HG03575 (cell line): Measurements from ENCODE around the gene RHCG.

ENCODE experiments used
- ATAC-seq: cut with Tn5 transposase; IDR thresholded peaks from one replicate; pipeline ENCODE4 v1.9.1; 2021; ENCODE audit not compliant: unreplicated experiment, insufficient number of reproducible peaks, low FRiP score; ENCODE audit errors: extremely low read depth

The RHCG gene

DNA sequence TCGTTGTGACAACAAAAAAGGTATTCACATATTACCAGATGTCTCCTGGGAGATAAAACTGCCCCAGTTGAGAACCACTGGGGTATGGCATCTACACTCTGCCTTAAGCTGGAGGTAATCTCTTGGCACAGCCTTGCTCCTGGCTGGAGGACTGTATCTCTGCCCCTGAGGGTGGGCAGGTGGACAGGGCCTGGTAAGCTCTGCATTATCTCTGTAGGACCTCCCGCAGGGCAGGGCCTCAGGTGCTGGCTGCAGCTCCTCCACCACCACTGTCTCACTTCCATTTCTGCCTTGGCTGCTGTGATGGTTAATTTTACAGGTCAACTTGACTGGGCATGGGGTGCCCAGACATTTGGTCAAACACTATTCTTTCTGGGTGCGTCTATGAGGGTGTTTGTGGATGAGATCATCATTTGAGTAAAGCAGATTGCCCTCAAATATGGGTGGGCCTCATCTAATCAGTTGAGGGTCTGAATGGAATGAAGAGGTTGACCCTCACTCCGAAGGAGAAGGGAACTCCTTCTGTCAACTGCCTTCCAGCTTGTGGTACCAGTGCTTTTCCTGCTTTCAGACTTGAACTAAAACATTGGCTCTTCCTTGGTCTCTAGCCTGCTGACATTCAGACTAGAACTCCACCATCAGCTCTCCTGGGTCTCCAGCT lies 9.8 kb upstream of the RHCG start:
- no peak for ATAC-seq

DNA sequence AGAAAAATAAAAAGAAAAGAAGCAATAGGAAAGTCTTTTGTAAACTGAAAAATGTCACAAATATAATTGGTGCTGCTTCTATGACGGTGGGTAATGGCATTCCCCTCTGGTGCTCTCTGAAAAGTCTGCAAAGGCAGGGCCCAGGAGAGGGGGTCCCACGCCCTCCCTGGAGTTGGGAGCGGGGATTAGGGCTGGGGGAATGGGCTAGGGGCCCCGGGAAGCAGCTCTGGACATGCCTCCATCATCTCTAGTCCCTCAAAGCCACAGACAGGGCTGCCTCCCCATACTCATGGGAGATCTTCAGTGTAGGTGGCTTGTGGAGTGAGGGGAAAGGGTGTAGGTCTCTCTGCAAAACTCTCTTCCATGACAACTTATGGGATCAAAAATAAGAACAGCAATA lies 7.8 kb upstream of the RHCG start:
- no peak for ATAC-seq

DNA sequence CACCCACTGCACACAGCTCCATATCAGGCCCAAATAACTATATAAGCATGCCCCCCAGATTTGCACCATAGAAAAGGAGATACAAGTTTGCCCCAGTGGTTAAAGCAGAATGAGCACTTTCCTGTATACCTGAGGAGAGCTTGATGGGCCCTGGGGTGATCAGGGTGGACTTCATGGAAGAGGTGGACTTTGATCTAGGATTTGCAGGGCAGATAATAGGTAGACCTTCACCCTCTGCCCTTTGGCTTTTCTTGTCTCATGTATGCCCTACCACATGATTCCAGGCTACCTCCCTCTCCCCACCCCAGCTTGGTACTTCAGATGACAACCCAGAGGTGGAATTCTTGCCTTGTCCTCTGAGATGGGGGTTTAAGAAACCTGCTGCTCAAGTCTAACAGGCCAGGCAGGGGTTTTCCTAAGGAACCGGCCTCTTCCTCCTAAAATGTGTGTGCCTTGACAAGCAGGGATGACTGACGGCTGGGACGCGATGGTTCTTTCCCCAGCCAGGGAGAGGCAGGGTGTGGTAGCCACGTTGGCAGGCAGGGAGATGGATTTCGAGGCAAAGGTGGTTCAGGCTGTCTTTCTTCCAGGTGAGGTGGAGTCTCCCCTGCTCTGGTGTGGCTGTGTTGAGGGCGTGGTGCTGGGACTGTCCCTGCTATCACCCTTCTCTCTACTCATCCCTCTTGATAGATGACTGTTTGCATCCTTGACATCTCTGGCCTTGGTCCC lies 6.6 kb upstream of the RHCG start:
- ATAC-seq: no peak

DNA sequence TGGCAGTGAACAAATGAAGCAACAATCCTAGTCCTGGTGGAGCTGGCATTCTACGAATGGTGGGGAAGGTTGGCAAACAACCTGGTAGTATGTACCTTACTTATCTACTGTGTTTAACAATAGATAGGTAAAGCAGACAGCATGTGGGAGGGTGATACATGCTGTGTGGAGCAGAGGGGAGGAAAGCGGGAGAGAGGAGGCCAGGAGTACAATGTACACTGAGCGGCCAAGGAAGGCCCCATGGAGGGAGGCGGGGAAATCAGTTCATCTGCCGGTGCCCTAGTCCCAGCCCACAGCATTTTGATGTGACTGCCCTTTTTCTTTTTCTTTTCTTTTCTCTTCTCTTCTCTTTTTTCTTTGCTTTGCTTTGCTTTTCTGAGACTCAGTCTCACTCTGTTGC lies 5.3 kb upstream of the RHCG start:
- no peak for ATAC-seq

DNA sequence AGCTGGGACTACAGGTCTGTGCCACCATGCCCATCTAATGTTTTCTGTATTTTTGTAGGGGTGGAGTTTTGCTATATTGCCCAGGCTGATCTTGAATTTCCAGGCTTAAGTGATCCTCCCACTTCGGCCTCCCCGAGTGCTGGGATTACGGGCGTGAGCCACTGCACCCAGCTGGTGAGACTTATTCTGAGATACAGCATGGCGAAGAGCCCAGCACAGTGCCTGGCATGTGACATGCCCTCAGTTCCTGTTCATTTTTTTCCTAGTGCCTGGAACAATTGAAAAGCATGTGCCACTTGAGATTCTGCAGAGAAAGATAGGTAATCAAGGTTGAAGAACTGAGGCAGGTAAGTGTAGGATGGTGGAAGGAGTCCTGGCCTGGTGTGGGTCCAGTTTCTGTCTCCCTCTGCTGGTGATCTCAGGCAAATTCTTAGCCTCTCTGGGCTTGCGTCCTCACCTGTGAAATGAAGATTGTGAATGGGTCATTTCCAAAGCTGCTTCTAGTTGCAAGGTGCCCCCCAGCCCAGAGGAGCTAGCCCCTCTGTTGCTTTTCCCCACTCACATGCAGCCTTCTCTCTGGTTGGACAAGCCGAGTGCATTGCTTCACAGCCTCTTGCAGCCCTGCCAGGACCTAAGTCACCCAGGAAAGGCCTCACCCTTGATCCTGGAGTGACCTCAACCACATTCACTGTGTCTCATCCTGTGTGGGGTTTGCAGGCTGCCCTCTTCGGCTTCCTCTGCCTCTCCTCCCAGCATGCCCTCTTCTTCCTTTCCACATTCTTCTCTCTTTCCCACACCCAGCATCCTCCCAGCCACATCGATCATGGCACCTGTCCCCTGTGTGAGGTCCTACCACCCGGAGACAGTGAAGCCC lies 4.3 kb upstream of the RHCG start:
- ATAC-seq: no peak

DNA sequence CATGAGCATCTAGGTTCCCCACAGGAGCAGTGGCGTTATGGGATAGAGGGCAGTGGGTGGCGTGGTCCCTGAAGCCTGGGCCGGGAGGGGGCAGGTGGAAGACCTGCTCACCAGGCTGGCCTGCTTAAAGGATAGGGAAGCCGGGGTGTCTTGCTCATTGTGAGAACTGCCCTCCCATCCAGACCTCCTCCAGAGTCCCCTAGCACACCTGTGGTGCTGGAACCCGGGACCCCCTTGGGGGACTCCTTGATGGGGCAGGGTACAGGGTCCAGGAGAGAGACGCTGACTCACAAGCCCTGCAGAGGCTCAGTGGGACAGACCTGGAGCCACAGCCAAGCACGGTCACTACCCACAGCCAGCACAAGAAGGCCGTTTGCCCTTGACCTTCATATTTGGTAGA lies 2.8 kb upstream of the RHCG start:
- no peak for ATAC-seq

DNA sequence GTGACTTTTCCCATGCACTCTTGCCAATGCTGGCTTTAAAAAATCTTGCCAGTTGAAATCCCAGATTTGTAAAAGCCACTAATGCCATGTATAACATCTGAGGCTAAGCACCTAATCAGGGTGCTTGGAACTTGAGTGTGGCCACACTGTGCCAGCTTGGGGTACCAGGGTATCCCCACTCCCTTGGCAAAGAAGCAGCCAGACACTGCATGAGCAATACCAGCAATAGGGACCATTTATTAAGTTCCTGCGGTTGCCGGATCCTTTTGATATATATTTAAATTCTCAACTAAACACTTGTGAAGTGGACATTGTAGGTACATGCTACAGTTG lies 2.2 kb upstream of the RHCG start:
- no peak for ATAC-seq

- ATAC-seq: no peak
These were observed 848 bp upstream of the RHCG start for GRCh38 chr15:89497231-89497630.

- ATAC-seq: no peak
These were observed 691 bp downstream of the RHCG start for GRCh38 chr15:89495638-89496145.

DNA sequence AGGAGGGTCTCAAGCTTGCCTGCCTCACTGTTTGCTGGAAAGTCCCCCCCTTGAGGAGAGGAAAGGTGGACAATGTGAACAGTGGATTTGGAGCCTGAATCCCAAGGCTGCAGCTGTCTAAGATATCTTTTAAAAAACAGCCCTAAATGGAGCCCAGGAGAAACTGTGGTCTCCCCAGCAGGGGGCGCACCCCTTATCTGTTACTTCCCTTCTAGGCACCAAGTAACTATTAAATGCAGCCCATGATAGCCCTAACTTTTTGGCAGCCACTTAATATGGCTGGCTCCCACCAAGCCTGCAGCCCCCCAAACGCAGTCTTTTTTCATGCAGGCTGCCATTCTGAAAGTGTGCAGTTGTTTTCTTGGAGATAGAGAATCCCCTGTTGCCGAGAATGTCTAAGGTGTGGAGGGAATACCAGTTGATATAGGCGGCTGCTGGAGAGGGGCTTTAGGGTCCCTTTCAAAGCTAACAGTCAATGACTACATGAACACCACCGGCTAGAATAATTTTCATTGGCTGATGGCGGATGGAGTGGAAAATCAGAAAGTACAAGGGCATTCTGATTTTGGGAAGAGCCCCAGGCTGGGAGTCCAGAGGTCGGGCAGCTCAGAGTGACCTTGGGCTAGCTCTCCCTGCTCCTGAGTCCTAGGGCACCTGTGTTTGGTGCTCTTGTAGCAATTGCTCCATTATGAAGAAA lies 1.3 kb downstream of the RHCG start:
- no peak for ATAC-seq

GRCh38 chr15:89494031-89494430 lies 2.4 kb downstream of the RHCG start:
- ATAC-seq: no peak

GRCh38 chr15:89492934-89493631 lies 3.3 kb downstream of the RHCG start:
- no peak for ATAC-seq

GRCh38 chr15:89492111-89492641 lies 4.2 kb downstream of the RHCG start:
- no peak for ATAC-seq

- no peak for ATAC-seq
These were observed 5.5 kb downstream of the RHCG start for GRCh38 chr15:89490814-89491315.

DNA sequence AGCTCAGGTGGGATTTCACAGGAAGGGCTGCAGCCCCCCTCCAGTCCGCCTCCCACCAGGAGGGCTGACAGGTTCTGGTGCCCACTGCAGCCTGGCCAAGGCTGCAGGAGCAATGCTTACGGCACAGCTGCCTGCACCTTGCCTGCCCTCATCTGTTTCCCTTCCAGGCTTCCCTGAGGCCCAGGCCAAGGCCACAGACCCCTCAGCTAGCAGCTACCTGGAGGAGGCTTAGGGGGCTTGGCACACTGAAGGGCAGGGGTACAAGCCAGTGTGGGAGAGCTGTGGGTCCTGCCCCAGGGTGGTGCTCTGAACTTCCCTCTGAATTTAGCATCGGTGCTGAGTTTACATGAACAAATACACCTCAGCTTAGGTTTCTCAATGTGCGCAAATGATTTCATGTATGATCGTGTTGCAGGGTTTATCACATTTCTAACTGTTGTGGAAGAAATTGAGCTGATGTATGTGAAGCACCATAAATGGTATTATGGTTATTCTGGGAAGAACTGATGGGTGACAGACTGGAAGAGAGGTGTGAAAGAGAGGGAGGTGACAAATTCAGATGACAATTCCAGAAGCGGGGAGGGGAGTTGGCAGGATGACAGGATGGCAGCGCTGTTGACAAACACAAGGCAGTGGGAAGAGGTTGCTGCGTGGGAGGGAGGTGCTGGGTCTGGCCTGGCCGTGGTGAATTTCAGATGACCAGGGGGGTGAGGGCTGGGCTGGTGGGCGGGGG lies 6.1 kb downstream of the RHCG start:
- no peak for ATAC-seq

GRCh38 chr15:89489376-89489775 lies 7.0 kb downstream of the RHCG start:
- no peak for ATAC-seq

DNA sequence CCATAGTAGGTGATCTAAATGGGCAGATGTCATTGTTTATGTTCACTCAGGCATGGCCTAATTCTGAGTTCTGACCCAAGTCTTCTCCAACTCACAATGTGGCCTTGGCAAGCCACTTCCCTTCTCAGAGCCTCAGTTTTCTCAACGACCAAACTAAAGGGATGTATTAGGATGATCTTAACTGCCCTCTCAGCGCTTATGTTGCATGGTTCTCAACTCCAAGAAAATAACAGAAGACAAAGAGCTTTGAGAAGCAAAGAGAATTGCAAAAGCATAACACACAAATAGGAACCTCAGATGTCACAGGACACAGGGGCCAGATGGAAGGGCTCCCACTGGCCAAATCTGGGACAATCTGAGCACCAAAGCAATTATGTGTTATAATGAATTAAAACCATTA lies 8.6 kb downstream of the RHCG start:
- ATAC-seq: no peak

- no peak for ATAC-seq
These were observed 9.7 kb downstream of the RHCG start for GRCh38 chr15:89486726-89487050.
